Left ventricle myocardium superior (tissue), 1 donor: ENCODE results near the gene KLRB1. TPM values are rescaled to one million over a fixed set of nuclear protein-coding genes. Genes with fewer than 3 reads are reported as not detected.
"Not testable (repeated sequence)": the region's sequence is repeated elsewhere in the genome, so short reads cannot be mapped to it uniquely, and the experiment has no call there.

ENCODE experiments used
- ATAC-seq: fragments of 200-7000 bp; cut with Tn5 transposase; one replicate; pipeline ENCODE4 v1.9.1; 2020; ENCODE audit warnings: mild to moderate bottlenecking, moderate library complexity
- DNase-seq: peaks from one replicate; pipeline ENCODE4 v3.0.0-alpha.2; 2020
- intact Hi-C: fragments of 100-400 bp; cut with micrococcal nuclease; formaldehyde crosslinking; loops from one replicate; pipeline ENCODE4 v1.11.0; 2022
- total RNA-seq: library from RNA; stranded (reverse); fragmentation: NEBNext Ultra II Directional; extraction: Animal tissue kit (Norgen Biotek cat#: 25700); gene quantifications from one replicate; pipeline ENCODE4 v1.2.1, GENCODE V29; 2021
- donor health status: DM: no; HTN: yes; CAD: no; lungs with severe emphysema.

The KLRB1 gene
- total RNA-seq, 1 donor from 2014 or later: 0.30 TPM

DNA sequence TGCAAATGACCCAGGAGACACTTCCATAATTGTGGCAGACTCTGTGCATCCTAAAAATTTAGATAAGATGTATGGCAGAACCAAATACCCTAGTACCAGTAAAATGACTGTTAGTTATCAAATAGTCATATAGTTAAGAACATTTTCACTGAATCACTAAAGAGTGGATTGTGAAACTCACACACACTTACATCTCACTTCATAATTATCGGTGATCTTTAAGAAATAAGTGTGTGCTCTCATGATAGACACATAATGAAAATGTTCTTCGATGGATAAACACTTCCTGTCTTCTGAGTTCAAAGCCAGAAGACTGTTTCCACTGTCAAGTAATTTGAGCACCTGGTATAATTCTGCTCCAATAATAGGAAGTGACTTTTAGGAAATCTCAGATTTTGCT, 19.1 kb upstream of the KLRB1 start:
- ATAC-seq (no peak), DNase-seq (no peak)
- intact Hi-C loops: no loop called here

DNA sequence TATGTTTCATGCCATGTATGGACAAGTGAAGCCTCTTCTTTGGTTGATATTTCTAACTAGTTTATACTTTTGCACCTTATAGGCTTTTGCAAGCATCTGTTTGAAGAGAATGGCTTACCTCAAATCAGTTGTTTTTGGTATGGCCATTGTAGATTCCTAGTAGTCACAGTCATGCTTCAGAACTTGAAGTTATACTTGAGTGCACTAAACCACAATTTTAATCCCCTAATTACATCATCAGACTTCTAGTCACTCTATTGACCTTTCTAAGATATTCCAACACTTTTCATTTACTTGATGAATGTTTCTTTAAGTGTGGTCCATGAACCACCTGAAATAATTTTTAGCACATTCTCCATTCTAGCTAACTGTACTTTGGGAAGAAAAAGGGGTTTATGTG, 18.6 kb upstream of the KLRB1 start:
- no peak for DNase-seq
- ATAC-seq: no peak
- intact Hi-C loops: no loop called here

DNA sequence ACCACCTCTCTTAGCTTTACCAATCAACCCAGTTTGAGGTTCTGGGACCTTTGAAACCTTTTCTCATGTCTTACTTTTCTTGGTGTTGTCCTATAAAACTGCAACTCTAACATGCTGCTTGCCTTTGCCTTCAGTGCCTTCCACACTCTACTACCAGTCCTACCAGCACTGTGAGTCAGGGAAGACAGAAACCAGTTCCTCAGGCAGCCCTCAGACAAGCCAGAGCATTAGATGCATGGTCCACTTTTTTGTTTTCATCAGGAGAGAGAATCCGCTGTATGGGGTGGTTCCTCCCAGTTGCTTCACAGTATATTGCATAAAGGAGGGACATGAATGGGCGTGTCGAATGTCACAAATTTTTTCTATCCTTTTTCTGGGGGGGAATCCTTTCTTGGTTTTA, 17.3 kb upstream of the KLRB1 start:
- intact Hi-C loops: no loop called here
- DNase-seq (no peak), ATAC-seq (no peak)

DNA sequence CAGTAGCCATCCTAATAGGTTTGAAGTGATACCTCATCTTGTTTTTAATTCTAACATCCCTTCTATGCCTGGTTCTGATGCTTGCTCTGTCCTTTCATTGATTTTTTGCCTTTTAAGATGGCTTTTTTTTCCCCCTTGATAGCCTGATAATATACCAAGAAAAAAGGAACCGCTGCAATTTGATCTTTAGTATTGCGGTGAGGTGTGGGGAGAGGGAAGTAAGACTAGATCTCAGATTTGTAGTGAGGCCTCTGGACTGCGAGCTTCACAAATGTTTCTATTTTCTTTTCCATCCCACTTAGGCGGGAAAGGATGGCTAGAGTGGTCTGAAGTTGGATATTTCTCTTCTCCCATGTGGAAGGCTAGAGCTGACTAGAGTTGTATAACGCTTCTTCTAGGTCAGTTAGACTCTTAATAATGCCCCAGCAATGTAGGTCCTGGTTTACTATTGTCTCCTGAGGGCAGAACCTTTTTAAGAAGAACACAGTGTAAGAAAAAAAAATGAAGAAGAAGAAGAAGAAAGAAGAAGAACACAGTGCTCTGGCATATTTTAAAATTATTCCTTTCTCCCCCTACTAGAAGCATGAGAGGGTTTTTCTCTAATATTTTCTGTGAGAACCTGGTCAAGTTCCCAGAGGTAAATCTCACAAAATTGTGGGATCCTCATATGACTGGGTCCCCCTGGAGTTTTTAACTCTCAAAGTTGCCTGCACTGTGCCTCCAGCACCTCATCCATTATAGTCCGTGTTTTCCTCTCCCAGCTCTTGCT, 11.9 kb upstream of the KLRB1 start:
- ATAC-seq (no peak), DNase-seq (no peak)
- intact Hi-C loops: no loop called here

DNA sequence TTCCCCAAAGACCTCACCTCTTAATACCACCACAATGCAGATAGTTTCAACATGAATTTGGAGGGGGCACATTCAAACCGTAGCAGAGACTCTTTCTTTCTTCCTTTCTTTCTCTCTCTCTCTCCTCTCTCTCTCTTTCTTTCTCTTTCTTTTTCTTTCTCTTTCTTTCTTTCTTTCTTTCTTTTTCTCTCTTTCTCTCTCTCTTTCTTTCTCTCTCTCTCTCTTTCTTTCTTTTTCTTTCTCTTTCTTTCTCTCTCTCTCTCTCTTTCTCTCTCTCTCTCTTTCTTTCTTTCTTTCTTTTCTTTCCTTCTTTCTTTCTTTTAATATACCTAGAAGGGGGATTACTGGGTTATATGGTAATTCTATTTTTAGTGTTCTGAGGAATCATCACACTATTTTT, 11.2 kb upstream of the KLRB1 start:
- DNase-seq, intact Hi-C loops, ATAC-seq: not testable (repeated sequence)

DNA sequence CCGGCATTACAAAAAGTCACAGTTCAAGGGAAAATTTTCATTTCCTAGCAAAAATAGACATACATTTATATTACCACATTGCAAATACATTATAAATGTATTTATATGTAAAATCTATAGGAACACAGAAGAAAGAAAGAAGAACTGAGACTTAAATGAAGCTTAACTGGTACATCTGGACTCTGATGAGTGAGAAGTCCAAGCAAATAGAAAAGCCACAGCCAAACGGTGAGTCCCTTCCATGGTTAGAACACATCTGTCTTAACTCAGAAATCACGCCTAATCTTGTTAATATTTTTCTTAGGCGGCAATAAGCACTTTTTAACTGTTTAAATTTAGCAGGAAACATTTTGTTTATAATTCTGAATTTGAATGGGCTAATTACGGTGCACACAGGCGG, 9.4 kb upstream of the KLRB1 start:
- intact Hi-C loops: no loop called here
- DNase-seq: no peak
- no peak for ATAC-seq

DNA sequence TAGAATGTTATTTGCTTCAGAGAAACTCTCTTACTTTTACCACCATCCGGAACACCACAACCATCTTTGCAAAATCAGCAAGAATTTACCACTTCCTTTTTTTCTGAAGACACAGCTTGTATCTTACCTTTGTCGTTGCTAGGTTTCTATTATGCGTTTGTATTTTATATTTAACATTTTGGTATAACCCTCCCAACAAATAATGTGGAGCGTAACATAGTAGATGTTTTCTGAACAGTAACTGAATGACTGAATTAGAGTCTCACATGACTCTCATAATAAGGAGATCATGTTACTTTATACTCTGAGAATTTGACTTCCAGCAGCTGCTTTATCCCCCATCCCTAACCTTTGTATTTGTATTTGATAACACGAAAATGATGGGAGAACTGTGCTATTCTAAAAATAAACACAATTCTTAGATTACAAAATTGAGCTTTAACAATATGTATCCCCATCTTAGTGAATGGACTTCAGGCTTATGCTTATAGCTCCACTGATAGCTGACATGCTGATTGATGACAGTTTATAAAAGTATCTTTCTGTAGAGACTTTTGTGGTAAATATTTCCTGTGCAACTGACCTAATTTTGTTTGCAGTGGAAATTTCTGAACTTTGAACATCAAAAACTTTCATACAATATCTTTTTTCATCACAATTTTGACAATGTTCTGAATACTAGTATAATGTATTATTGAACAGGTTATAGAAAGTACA, 7.9 kb upstream of the KLRB1 start:
- DNase-seq (no peak), ATAC-seq (no peak)
- intact Hi-C loops: no loop called here

DNA sequence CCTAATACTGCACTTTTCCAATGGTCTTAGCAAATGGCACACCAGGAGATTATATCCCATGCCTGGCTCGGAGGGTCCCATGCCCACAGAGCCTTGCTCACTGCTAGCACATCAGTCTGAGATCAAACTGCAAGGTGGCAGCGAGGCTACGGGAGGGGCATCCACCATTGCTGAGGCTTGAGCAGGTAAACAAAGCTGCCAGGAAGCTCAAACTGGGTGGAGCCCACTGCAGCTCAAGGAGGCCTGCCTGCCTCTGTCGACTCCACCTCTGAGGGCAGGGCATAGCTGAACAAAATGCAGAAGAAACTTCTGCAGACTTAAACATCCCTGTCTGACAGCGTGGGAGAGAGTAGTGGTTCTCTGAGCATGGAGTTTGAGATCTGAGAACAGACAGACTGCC, 2.9 kb upstream of the KLRB1 start:
- DNase-seq, intact Hi-C loops, ATAC-seq: not testable (repeated sequence)

DNA sequence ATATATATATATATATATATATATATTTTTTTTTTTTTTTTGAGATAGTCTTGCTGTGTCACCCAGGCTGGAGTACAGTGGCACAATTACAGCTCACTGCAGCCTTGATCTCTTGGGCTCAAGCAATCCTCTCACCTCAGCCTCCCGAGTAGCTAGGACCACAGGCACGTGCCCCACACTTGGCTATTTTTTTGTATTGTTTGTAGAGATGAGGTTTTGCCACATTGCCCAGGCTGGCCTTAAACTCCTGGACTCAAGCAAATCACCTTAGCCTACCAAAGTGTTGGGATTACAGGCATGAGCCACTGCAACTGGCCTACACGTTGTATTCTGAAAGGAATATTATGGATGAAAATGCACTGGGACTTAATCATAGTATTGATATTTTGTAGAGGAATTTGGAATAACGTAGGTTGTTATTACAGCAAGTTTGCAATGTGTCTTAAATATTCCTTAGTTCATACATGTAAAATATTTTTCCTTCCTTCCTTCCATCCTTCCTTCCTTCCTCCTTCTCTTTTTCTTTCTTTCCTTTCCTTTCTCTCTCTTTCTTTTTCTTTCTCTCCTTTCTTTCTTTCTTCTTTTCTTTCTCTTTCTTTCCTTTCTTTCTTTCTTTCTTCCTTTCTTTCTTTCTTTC, 862 bp downstream of the KLRB1 start:
- no peak for ATAC-seq
- intact Hi-C loops: no loop called here
- DNase-seq: no peak

DNA sequence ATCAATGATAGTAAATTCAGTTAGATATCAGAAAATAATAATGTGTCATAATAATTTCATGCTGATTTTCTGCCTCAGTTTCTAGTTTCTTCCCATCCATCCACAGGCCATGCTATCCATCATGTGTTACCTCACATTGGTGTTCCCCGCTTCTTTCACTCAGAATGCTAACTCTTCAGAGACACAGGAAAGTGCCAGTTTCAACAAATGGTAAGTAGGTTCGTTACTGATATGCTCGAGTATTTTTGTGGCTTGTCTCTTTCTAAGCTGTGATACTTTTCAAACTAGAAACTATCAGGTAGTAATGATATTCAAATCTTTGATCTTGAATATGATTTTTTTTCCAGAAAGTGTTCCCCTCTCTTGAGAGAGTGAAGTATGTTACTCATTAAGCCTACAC, 1.5 kb downstream of the KLRB1 start:
- intact Hi-C loops: no loop called here
- DNase-seq: no peak
- no peak for ATAC-seq

DNA sequence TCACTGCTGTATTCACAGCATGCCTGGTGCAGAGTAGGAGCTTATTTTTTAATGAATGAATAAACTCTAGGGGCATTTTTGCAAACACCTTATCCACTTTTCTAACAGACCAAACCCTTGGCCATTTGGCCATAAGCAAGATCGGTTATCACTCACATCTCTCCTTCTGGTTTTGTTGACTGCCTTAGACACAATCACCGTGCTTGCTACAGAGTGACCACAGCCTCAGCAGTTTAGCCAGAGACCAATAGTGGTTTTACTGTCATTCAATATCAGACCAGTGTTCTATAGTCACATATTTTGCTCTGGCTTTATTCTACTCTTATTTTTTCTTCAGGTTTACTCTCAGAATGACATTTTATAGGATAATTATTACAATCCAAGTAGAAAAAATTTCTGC, 2.2 kb downstream of the KLRB1 start:
- ATAC-seq (no peak), DNase-seq (no peak)
- intact Hi-C loops: no loop called here

DNA sequence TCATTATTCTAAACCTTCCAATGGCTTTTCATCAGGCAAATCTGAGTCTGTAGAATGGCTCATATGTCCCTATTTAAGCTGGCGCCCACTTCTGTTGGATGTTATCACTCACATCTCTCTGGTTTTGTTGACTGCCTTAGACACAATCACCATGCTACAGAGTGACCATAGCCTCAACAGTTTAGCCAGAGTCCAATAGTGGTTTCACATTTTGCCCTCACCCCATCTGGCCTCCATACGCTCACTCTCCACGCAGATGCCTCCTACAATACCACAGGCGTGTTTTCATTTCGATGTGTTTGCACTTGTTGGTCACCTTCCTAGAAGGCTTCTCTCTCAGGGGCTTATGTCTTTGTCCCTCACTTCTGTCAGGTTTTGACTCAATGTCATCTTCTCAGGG, 3.4 kb downstream of the KLRB1 start:
- intact Hi-C loops: no loop called here

DNA sequence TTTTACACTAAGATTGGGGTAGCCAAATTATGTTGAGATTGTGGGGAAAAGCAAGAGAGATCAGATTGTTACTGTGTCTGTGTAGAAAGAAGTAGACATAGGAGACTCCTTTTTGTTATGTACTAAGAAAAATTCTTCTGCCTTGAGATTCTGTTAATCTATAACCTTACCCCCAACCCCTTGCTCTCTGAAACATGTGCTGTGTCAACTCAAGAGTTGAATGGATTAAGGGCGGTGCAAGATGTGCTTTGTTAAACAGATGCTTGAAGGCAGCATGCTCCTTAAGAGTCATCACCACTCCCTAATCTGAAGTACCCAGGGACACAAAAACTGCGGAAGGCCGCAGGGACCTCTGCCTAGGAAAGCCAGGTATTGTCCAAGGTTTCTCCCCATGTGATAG, 7.3 kb downstream of the KLRB1 start:
- intact Hi-C loops, DNase-seq, ATAC-seq: not testable (repeated sequence)

More for the DNA sequence above, 3.4 kb downstream of the KLRB1 start:
- ATAC-seq (no peak), DNase-seq (no peak)

DNA sequence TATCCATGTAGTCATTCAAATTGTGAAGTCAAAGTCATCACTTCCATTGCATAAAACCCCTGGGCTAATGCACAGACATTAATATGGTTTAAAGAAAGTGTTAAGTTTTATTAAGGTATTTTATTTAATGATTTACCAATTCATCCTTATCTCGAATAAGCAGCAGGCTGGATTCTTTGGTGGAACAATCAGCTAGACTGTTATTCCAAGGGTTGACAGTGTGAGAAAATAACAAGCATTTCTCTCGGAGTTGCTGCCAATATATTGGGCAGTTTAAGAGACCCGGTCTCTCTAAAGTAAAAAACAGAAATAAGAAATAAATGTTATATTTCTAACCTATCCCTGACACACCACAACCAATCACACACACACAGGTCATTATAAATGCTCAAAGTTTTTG, 9.4 kb downstream of the KLRB1 start:
- intact Hi-C loops: no loop called here
- DNase-seq (no peak), ATAC-seq (no peak)

DNA sequence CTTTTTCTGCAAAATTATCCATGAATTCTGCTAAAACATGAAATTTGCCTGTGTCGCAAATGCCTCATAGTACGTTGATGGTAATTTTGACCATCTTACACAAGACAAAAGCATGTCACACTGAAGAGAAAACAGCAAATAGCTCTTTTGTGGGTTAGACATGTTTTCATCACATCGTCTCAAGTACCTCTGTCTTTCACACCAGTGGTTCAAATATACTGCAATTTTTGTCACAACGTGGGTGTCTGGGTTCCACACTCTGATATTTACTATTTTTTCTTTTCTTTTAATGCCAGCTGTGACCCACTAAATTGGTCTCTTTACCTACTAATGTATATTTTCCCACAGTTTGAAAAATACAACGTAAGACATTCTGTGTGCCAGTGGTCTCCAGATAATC, 10.4 kb downstream of the KLRB1 start:
- intact Hi-C loops: no loop called here
- DNase-seq: no peak
- no peak for ATAC-seq

DNA sequence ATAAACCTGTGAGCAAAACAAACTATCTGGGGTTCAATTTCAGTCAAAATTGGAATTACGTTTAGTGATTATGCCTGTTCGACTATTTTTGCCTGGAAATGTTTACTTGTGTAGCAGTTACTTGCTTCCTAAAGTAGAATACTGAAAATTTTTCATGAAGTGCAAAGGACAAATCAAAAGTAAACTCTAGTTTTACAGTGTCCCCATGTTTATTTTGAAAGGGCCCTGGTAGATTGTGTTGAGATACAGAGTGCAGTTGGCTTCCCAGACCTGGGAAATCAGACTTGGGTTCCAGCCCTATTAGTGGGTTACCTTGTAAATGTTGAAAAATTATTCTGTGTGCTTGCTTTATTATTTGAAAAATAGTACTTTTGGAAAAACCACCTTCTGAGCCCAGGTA, 17.3 kb downstream of the KLRB1 start:
- ATAC-seq (no peak), DNase-seq (no peak)

DNA sequence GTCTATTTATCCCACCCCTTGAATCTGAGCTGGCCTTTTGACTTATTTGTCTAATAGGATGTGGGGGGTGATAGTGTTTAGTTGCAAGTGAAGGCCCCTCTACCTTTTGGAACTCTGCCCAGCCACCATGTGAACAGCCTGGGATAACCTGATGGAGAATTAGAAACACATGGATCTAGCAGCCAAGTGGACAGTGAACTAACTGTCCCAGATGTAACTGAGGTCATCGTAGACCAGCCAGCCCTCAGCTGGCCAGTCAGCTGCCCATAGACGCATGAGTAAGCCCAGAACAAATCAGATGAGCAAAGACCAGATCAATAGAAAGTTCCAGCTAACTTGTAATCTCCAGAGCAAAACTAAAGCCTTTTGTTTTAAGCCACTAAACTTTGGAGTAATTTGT, 19.0 kb downstream of the KLRB1 start:
- DNase-seq (no peak), ATAC-seq (no peak)
- intact Hi-C loops: no loop called here

More for the DNA sequence above, 17.3 kb downstream of the KLRB1 start:
- intact Hi-C loops: no loop called here

DNA sequence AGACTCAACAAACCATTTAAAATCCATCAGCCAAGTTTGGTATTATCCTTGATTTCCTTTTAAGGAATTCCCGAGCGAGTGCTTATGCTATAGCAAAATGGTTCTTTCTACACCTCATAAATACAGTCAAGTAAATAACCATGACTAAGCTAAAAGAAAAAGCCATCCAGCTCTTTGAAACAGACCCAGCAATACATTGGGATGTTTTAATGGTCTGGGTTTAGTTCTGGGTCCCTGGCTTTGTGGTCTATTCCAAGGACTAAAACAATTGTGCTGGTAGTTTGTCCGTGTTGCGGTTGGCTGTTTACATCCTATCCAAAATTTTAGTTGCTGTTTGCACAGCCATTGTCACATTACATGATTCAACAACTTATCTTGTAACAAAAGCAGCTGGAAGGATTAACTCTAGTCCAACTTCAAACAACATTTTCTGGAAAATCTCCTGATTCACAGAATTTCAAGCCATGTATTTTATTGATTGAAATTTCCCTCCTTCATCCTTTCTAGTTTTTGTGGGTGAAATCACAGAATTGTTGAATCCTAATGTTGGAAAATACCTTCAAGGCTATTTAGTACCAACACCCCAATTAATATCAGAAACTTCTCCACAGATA, 19.6 kb downstream of the KLRB1 start:
- DNase-seq: no peak
- intact Hi-C loops: no loop called here
- no peak for ATAC-seq

DNA sequence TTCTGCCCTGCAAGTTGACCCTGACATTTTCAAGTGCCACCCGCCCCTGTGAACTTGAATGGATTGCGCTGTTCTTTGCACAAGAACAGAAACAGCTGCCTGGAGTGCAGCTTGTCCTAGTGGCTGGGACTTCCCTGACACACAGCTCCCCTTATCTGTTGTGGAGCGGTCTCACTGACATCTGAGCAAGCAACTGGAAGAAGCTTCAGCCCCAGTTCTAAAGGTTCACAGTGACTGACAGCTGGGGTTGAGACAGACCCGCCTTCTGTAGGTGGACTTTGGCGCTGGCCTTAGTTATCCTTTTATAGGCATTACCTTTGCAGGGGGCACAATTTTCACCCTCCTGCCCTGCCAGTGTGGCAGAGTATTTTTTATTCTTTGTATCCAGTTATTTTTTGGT, 30.0 kb downstream of the KLRB1 start:
- ATAC-seq, intact Hi-C loops: not testable (repeated sequence)

DNA sequence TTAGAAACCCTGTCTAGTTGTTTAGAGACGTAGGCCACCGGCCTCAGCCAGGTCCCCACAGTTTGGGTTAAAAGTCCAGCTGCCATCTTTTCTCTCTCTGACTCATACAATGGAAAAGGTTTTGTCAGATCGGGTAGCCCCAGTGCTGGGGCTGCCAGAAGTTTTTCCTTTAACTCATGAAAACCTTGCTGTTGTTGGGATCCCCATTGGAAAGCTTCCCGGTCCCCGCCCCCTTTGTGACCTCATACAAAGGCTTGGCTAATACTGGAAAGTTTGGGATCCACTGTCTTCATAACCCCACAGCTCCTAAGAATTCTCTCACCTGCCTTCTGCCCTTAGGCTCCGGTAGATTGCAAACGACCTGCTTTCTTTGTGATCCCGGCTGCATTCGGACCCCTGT, 40.6 kb downstream of the KLRB1 start:
- intact Hi-C loops, DNase-seq, ATAC-seq: not testable (repeated sequence)

More for the DNA sequence above, 30.0 kb downstream of the KLRB1 start:
- not testable (repeated sequence) for DNase-seq
